H1 (cell line): ENCODE measurements around the gene CTNND2. TPM values are rescaled to one million over a fixed set of nuclear protein-coding genes. Genes with fewer than 3 reads are reported as not detected.

Source experiments
- CTCF ChIA-PET: fragments of 300-600 bp; sonication (Branson Sonifier 250); formaldehyde crosslinking; loops from one replicate; lab custom pipeline; 2021; ENCODE audit not compliant: partially characterized antibody; lab: Charles Lee
- POLR2A ChIA-PET: fragments of 300-600 bp; sonication (Branson Sonifier 250); formaldehyde crosslinking; loops from one replicate; lab custom pipeline; 2021; ENCODE audit warnings: inconsistent platforms; ENCODE audit not compliant: partially characterized antibody; lab: Charles Lee
- DNase-seq, 2 experiments: peaks; one replicate each; pipeline versions ENCODE4 v3.0.0 to v3.0.0-alpha.2; 2010 to 2022; ENCODE audit warnings: low spot score in 2 of 2, low read depth in 1 of 2, mixed read lengths in 1 of 2
- FAIRE-seq: peaks from 2 replicates; lab custom pipeline; 2011; peaks lifted over from hg19 to GRCh38; lab: Jason Lieb, UNC
- H2AFZ ChIP-seq: 2 replicates; pipeline ENCODE4 v1.8.1; 2012; ENCODE audit warnings: low read length, inconsistent platforms
- H2AK5ac ChIP-seq: 2 replicates; pipeline ENCODE4 v1.6.1; 2013; ENCODE audit warnings: low read depth, low read length
- H2BK120ac ChIP-seq: replicated peaks from 2 replicates; pipeline ENCODE3; 2013; ENCODE audit warnings: low read depth, low read length, inconsistent platforms
- H2BK12ac ChIP-seq: 2 replicates; pipeline ENCODE4 v1.6.1; 2013; ENCODE audit warnings: low read depth, low read length
- H2BK15ac ChIP-seq: 2 replicates; pipeline ENCODE4 v1.6.1; 2013; ENCODE audit warnings: low read length
- H2BK20ac ChIP-seq: 2 replicates; pipeline ENCODE4 v1.6.1; 2013; ENCODE audit warnings: low read length
- H2BK5ac ChIP-seq: 2 replicates; pipeline ENCODE4 v1.6.1; 2013; ENCODE audit warnings: low read depth, low read length
- H3K14ac ChIP-seq: 2 replicates; pipeline ENCODE4 v1.6.1; 2013; ENCODE audit warnings: inconsistent platforms; ENCODE audit not compliant: insufficient read length
- H3K18ac ChIP-seq: 2 replicates; pipeline ENCODE4 v1.6.1; 2013; ENCODE audit warnings: low read length; ENCODE audit errors: extremely low read depth
- H3K23ac ChIP-seq: 2 replicates; pipeline ENCODE4 v1.6.1; 2013; ENCODE audit warnings: inconsistent platforms; ENCODE audit not compliant: insufficient read length
- H3K23me2 ChIP-seq: 2 replicates; pipeline ENCODE4 v1.6.1; 2013; ENCODE audit warnings: low read depth, low read length
- H3K27ac ChIP-seq: 2 replicates; pipeline ENCODE4 v1.6.1; 2011; ENCODE audit warnings: low read depth, low read length, inconsistent platforms
- H3K27me3 ChIP-seq, 4 experiments: replicated peaks in 1 of 4; 1 replicate in 1 of 4; 2 replicates in 3 of 4; pipeline versions ENCODE4 v1.6.1 to v1.8.1; 2011 to 2013; ENCODE audit warnings: low read length in 3 of 4, mild to moderate bottlenecking in 3 of 4, inconsistent platforms in 2 of 4, mixed read lengths in 2 of 4, moderate library complexity in 1 of 4; ENCODE audit not compliant: control insufficient read depth in 3 of 4, insufficient read depth in 3 of 4; ENCODE audit errors: extremely low read depth in 1 of 4
- H3K36me3 ChIP-seq, 4 experiments: 2 replicates each; pipeline versions ENCODE4 v1.6.1 to v1.8.1; 2011 to 2013; ENCODE audit warnings: mild to moderate bottlenecking in 4 of 4, low read length in 3 of 4, moderate library complexity in 2 of 4, control low read depth in 1 of 4, inconsistent platforms in 1 of 4; ENCODE audit not compliant: insufficient read depth in 4 of 4, control insufficient read depth in 2 of 4
- H3K4ac ChIP-seq: replicated peaks from 2 replicates; pipeline ENCODE3; 2013; ENCODE audit warnings: low read length, low read depth, mixed read lengths, inconsistent platforms; ENCODE audit not compliant: insufficient read length
- H3K4me1 ChIP-seq, 4 experiments: replicated peaks in 1 of 4; 1 replicate in 1 of 4; 2 replicates in 3 of 4; pipeline versions ENCODE4 v1.6.1 to v1.8.1; 2011 to 2013; ENCODE audit warnings: low read length in 3 of 4, inconsistent platforms in 2 of 4, mixed read lengths in 1 of 4; ENCODE audit not compliant: insufficient read depth in 4 of 4, control insufficient read depth in 3 of 4
- H3K4me2 ChIP-seq, 2 experiments: 2 replicates each; pipeline versions ENCODE4 v1.6.1 to v1.8.1; 2011 to 2013; ENCODE audit warnings: low read depth in 2 of 2, low read length in 2 of 2, control low read depth in 1 of 2, inconsistent platforms in 1 of 2, mild to moderate bottlenecking in 1 of 2; ENCODE audit not compliant: insufficient read depth in 1 of 2
- H3K4me3 ChIP-seq, 4 experiments: fragments of 200-600, 300-600 bp in 1 of 4; sonication (generic), shearing (Covaris generic), sonication (Bioruptor Twin) in 1 of 4; 2 replicates each; pipeline versions ENCODE4 v1.5.1 to v1.8.1; 2011 to 2016; ENCODE audit warnings: low read length in 4 of 4, low read depth in 3 of 4, control low read depth in 2 of 4, inconsistent platforms in 2 of 4, mild to moderate bottlenecking in 2 of 4, mixed read lengths in 1 of 4, moderate library complexity in 1 of 4; ENCODE audit not compliant: insufficient read depth in 2 of 4; ENCODE audit errors: extremely low read depth in 1 of 4
- H3K56ac ChIP-seq: replicated peaks from 2 replicates; pipeline ENCODE3; 2013; ENCODE audit warnings: low read depth, mild to moderate bottlenecking, mixed read lengths, low read length, inconsistent platforms; ENCODE audit not compliant: insufficient read length
- H3K79me1 ChIP-seq: 2 replicates; pipeline ENCODE4 v1.6.1; 2013; ENCODE audit warnings: low read depth, low read length, control low read depth
- H3K79me2 ChIP-seq, 2 experiments: 2 replicates each; pipeline versions ENCODE4 v1.6.1 to v1.8.1; 2012 to 2013; ENCODE audit warnings: low read length in 2 of 2, mild to moderate bottlenecking in 2 of 2, inconsistent platforms in 1 of 2; ENCODE audit not compliant: insufficient read depth in 2 of 2, control insufficient read depth in 1 of 2
- H3K9ac ChIP-seq, 4 experiments: replicated peaks in 1 of 4; 1 replicate in 1 of 4; 2 replicates in 3 of 4; pipeline versions ENCODE4 v1.6.1 to v1.8.1; 2011 to 2013; ENCODE audit warnings: low read depth in 3 of 4, low read length in 3 of 4, control low read depth in 2 of 4, mild to moderate bottlenecking in 2 of 4, moderate library complexity in 2 of 4, inconsistent platforms in 1 of 4; ENCODE audit errors: extremely low read depth in 1 of 4
- H3K9me3 ChIP-seq, 2 experiments: 2 replicates each; pipeline versions ENCODE4 v1.6.1 to v1.8.1; 2012 to 2013; ENCODE audit warnings: mild to moderate bottlenecking in 2 of 2, moderate library complexity in 2 of 2, control low read depth in 1 of 2, inconsistent platforms in 1 of 2, low read depth in 1 of 2, low read length in 1 of 2, mixed read lengths in 1 of 2; ENCODE audit not compliant: insufficient read depth in 2 of 2
- H4K20me1 ChIP-seq, 2 experiments: replicated peaks in 1 of 2; 2 replicates each; pipeline versions ENCODE3 to v1.8.1; 2011 to 2013; ENCODE audit warnings: inconsistent platforms in 2 of 2, low read length in 2 of 2, mild to moderate bottlenecking in 1 of 2; ENCODE audit not compliant: insufficient read depth in 2 of 2, control insufficient read depth in 1 of 2
- H4K5ac ChIP-seq: 2 replicates; pipeline ENCODE4 v1.6.1; 2013; ENCODE audit warnings: low read length, low read depth, mixed read lengths, inconsistent platforms; ENCODE audit not compliant: insufficient read length
- H4K8ac ChIP-seq: 2 replicates; pipeline ENCODE4 v1.8.0; 2013; ENCODE audit warnings: mild to moderate bottlenecking, moderate library complexity, low read length, inconsistent platforms; ENCODE audit not compliant: insufficient read depth; ENCODE audit errors: extremely low read depth
- H4K91ac ChIP-seq: replicated peaks from 2 replicates; pipeline ENCODE3; 2013; ENCODE audit warnings: low read length, mixed read lengths, inconsistent platforms; ENCODE audit not compliant: insufficient read length
- BCL11A ChIP-seq, 2 experiments: IDR thresholded peaks; one replicate each; pipeline ENCODE4 v1.6.1; 2011; ENCODE audit warnings: low read depth in 2 of 2, low read length in 2 of 2, mild to moderate bottlenecking in 2 of 2
- EGR1 ChIP-seq: IDR thresholded peaks from 2 replicates; pipeline ENCODE4 v1.6.1; 2011; ENCODE audit warnings: low read depth, low read length, borderline replicate concordance
- EP300 ChIP-seq, 2 experiments: IDR thresholded peaks; 1 replicate in 1 of 2; 2 replicates in 1 of 2; pipeline ENCODE4 v1.6.1; 2011 to 2012; ENCODE audit warnings: low read depth in 2 of 2, low read length in 2 of 2, mild to moderate bottlenecking in 2 of 2, borderline replicate concordance in 1 of 2, inconsistent platforms in 1 of 2, moderate library complexity in 1 of 2
- HDAC6 ChIP-seq: IDR thresholded peaks from one replicate; pipeline ENCODE4 v1.7.1; 2012; ENCODE audit warnings: low read depth, mild to moderate bottlenecking, inconsistent platforms, low read length, moderate library complexity
- JUN ChIP-seq: IDR thresholded peaks from 2 replicates; pipeline ENCODE4 v1.6.1; 2011; ENCODE audit warnings: low read depth, mild to moderate bottlenecking, improper control_type of control experiment, low read length
- SIX5 ChIP-seq: IDR thresholded peaks from 2 replicates; pipeline ENCODE4 v1.6.1; 2011; ENCODE audit warnings: mild to moderate bottlenecking, low read depth, low read length
- SP4 ChIP-seq: IDR thresholded peaks from 2 replicates; pipeline ENCODE4 v1.6.1; 2012; ENCODE audit warnings: low read length, inconsistent platforms
- SUZ12 ChIP-seq: fragments of 200-600 bp; sonication (generic); IDR thresholded peaks from 2 replicates; pipeline ENCODE4 v1.6.1; 2012; ENCODE audit warnings: mild to moderate bottlenecking, inconsistent platforms, low read length, moderate library complexity, mixed read lengths
- WGBS, 2 experiments: shearing (Covaris generic) in 1 of 2; methylation state at CpG; one replicate each; pipeline versions ENCODE4 v1.1.6 to v1.1.7; 2013 to 2015; ENCODE audit warnings: low lambda C conversion rate in 2 of 2, mixed read lengths in 2 of 2, inconsistent platforms in 1 of 2, low coverage in 1 of 2, missing lambda C conversion rate in 1 of 2; ENCODE audit not compliant: insufficient replicate concordance in 2 of 2, insufficient coverage in 1 of 2, insufficient read length in 1 of 2; ENCODE audit errors: extremely low coverage in 1 of 2, missing lambda C conversion rate in 1 of 2; 5-methylcytosine and 5-hydroxymethylcytosine counted together
- polyA plus RNA-seq, 7 experiments: library from polyadenylated mRNA; depleted of rRNA in 3 of 7; stranded (reverse) in 5 of 7; unstranded in 2 of 7; fragments of >200 nt in 5 of 7; fragments of 200-250 nt in 2 of 7; gene quantifications; 1 replicate in 5 of 7; 2 replicates in 1 of 7; 4 replicates in 1 of 7; pipeline versions ENCODE4 v1.2.1 to v1.2.3, GENCODE V29; 2011 to 2013; ENCODE audit warnings: missing spikeins in 2 of 7, mixed read lengths in 2 of 7
- total RNA-seq: library from RNA; stranded (reverse); fragmentation: NEBNext Ultra II Directional; extraction: Animal tissue kit (Norgen Biotek cat#: 25700); gene quantifications from 2 replicates; pipeline ENCODE4 v1.2.1, GENCODE V29; 2021
- TF ChIP-seq, protein P1 (sequence below): IDR thresholded peaks from 2 replicates; pipeline ENCODE4 v1.6.1; 2012; ENCODE audit warnings: inconsistent platforms

Gene CTNND2
- total and polyA plus RNA-seq, 2 of the 8 experiments (the other 6 are each of a cell fraction or from before 2014, with no cell fraction given) = 7.4 to 14.2 TPM

DNA sequence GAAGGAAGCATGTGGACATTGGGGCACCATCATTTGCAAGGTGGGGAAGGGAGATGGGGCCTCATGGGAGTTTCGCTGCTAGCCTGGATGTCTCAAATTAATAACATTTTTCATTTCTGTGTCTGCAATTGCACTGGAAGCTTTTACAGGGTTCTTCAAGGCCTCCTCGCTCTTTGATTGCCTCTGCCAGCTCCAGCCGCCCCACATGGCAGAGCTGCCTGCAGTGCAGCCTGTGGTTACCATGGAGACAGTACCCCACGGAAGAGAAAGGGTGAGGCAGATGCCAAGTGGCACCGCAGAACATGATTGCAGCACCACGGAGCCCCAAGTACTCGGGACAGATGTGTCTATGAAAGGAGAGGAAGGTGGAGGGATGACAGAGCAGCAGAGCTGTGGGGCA, 25.4 kb downstream of the CTNND2 start:
- H3K56ac ChIP-seq = no peak overlapping the region
- WGBS, 2 experiments = 82% methylated on average over 7 of the region's 7 CpGs; no CpG with 5 or more reads in 1 of the 2 experiments
- POLR2A ChIA-PET = interaction anchor here (0.6 kb wide), 1 partner anchor 454 kb away, joined by 3 read pairs; no protein-coding TSS in a partner anchor

More for the DNA sequence above, 25.4 kb downstream of the CTNND2 start:
- no peak overlapping the region for H3K4me2 ChIP-seq
- no peak overlapping the region for H4K91ac ChIP-seq
- H3K79me2 ChIP-seq = no peaks in the 10 kb centered on the region
- CTCF ChIA-PET = interaction anchor here (0.6 to 1.6 kb wide), 2 partner anchors 8 to 12 kb away, joined by 3 to 6 read pairs; no protein-coding TSS in a partner anchor
- no peak overlapping the region for H2BK20ac ChIP-seq
- H4K20me1 ChIP-seq = no peaks in the 10 kb centered on the region
- H3K9ac ChIP-seq = no peak overlapping the region
- no peak for FAIRE-seq
- no peak overlapping the region for H3K4me3 ChIP-seq
- no peak overlapping the region for H2AFZ ChIP-seq
- no peak overlapping the region for H4K5ac ChIP-seq
- H3K4me1 ChIP-seq = no peaks in the 10 kb centered on the region
- H2BK15ac ChIP-seq = no peak overlapping the region
- no peaks in the 10 kb centered on the region for H3K9me3 ChIP-seq
- H3K79me1 ChIP-seq = no peaks in the 10 kb centered on the region
- H3K18ac ChIP-seq = no peak overlapping the region
- no peak overlapping the region for H3K27ac ChIP-seq
- H2BK12ac ChIP-seq = no peak overlapping the region
- H2BK120ac ChIP-seq = no peak overlapping the region
- no peak overlapping the region for H2AK5ac ChIP-seq
- H4K8ac ChIP-seq = no peak overlapping the region
- no peaks in the 10 kb centered on the region for H3K36me3 ChIP-seq
- no peaks in the 10 kb centered on the region; the same call in 1 of the 2 replicates for H3K23me2 ChIP-seq
- H3K14ac ChIP-seq = no peak overlapping the region
- no peak overlapping the region for H3K23ac ChIP-seq
- no peak for DNase-seq
- no peak for TF ChIP-seq BCL11A (IDR thresholded peaks at IDR 0.05; ENCODE audit: low read depth in 2 of 2, low read length in 2 of 2)
- TF ChIP-seq SP4 = no peak
- no peak for TF ChIP-seq SUZ12
- no peak for TF ChIP-seq HDAC6
- TF ChIP-seq SIX5 = no peak
- TF ChIP-seq EP300 (IDR thresholded peaks at IDR 0.05; ENCODE audit: borderline replicate concordance in 1 of 2, low read depth in 2 of 2, low read length in 2 of 2) = no peak
- no peak for TF ChIP-seq JUN
- no peak for TF ChIP-seq EGR1
- TF ChIP-seq, protein P1, sequence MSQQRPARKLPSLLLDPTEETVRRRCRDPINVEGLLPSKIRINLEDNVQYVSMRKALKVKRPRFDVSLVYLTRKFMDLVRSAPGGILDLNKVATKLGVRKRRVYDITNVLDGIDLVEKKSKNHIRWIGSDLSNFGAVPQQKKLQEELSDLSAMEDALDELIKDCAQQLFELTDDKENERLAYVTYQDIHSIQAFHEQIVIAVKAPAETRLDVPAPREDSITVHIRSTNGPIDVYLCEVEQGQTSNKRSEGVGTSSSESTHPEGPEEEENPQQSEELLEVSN = no peak
- H3K27me3 ChIP-seq = no peaks in the 10 kb centered on the region
- no peak overlapping the region for H2BK5ac ChIP-seq
- H3K4ac ChIP-seq = no peak overlapping the region
